HG03095 (cell line): ENCODE data around the gene PPP1R14C.
"Not testable (repeated sequence)": the region's sequence is repeated elsewhere in the genome, so short reads cannot be mapped to it uniquely, and the experiment has no call there.

Source experiments
- ATAC-seq: cut with Tn5 transposase; IDR thresholded peaks from one replicate; pipeline ENCODE4 v1.9.1; 2021; ENCODE audit warnings: moderate library complexity; ENCODE audit not compliant: unreplicated experiment

The PPP1R14C gene

DNA sequence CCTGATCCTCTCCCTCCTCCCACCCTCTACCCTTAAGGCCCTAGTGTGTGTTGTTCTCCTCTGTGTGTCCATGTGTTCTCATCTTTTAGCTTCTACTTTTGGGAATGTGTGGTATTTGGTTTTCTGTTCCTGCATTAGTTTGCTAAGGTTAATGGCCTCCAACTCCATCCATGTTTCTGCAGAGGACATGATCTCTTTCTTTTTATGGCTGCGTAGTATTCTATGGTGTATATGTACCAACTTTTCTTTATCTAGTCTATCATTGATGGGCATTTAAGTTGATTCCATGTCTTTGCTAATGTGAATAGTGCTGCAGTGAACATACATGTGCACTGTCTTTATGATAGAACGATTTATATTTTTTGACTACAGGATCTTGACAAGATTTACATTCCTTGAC, 44.6 kb downstream of the PPP1R14C start:
- ATAC-seq = not testable (repeated sequence)

GRCh38 chr6:150189122-150189521, 46.3 kb downstream of the PPP1R14C start:
- no peak for ATAC-seq

GRCh38 chr6:150191809-150192208, 49.0 kb downstream of the PPP1R14C start:
- no peak for ATAC-seq

DNA sequence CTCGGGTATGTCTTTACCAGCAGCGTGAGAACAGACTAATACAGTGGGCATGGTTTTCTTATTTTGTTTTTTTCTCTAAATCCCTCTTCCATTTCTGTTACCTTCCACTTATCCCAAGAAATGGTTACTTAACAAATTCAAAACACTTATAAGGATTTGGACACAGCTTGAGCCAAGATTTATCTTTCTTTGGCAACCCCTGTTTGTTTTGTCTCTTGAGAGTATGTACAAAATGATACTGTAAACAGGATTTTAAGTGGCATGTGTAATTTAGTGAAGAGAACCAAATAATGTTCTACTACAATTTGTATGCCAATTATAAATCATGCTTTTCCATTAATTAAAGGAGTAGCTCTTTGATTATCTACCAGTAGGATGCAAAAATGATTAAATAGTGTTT, 51.4 kb downstream of the PPP1R14C start:
- no peak for ATAC-seq

DNA sequence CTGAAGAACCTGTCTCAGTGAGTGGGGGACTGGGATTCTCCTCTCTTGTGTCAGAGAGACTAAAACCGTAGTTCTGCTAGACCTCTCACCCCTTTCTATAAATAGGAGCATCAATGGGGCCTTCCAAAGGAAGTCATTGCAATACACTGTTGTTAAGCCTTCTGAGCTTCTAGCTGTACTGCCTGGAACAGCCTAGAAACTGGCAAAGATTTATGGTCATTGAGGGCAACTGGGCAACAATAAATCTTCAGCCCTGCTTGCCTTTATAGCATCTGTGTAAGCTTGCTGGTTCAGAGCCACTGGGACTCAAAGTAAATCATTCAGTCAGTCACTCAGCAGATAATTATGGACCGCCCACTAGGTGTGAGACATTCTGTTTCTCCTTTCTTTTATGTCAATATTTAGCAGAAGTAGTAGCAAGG, 53.2 kb downstream of the PPP1R14C start:
- no peak for ATAC-seq

- no peak for ATAC-seq
Measured at GRCh38 chr6:150196942-150197745, 54.3 kb downstream of the PPP1R14C start.

DNA sequence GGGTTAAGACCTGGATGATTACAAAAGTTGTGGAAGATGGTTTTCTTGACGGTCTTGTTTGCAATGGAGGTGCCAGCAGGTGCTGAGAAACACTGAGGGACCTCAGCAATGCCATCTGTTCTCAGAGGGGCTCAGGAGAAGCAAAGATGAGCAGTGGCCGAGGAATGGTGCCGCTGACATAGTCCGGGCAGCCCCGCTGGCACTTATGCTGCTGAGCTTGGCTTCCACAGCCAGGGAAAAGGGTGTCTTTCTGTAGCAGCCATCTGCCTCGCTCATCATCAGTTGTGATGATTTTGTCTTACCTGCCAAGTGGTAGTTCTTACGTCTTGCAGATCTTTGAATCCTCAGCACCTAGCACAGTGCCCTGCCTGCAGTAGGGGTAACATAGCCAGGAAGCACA, 55.7 kb downstream of the PPP1R14C start:
- ATAC-seq = no peak

GRCh38 chr6:150199241-150199640, 56.4 kb downstream of the PPP1R14C start:
- ATAC-seq = no peak

- ATAC-seq = no peak
Measured at GRCh38 chr6:150200428-150201100, 57.7 kb downstream of the PPP1R14C start.

DNA sequence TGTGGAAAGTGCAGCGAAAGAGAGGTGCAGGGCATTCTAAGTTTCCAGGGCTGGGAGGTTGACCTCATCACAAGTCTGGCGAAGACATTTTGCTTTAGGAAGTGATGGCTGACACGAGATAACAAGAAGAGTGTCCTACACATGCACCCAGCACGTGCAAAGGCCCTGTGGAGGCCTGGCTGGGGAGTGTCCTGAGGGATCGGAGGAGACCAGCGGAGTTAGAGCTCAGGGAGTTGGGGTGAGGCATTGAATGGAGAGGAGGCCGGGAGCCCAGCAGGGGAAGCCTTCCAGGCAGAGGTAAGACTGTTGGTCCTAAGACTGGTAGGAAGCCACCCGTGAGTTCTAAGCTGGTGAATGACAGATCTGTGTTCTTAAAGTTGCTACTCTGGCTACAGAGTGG, 58.4 kb downstream of the PPP1R14C start:
- ATAC-seq = no peak

- ATAC-seq = no peak
Measured at GRCh38 chr6:150201772-150202329, 59.0 kb downstream of the PPP1R14C start.

DNA sequence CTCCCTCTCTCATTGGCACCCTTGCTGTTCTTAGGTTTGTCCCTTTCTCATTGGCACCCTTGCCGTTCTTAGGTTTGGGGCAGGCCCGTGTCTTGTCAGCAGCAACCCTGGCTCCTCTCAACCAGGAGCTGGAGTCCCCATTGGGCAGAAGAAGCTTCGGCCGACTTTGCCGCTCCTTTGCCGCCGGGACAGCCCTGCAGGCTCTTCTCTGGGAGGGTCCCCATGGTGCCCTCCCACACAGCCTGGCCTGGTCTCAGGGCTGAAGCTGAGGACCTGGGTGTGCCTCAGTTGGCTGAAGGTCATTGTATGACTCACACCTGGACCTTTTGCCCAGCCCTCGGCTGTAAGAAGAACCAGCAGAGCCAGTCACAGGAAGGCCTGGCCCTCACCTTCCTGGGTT, 59.6 kb downstream of the PPP1R14C start:
- no peak for ATAC-seq

DNA sequence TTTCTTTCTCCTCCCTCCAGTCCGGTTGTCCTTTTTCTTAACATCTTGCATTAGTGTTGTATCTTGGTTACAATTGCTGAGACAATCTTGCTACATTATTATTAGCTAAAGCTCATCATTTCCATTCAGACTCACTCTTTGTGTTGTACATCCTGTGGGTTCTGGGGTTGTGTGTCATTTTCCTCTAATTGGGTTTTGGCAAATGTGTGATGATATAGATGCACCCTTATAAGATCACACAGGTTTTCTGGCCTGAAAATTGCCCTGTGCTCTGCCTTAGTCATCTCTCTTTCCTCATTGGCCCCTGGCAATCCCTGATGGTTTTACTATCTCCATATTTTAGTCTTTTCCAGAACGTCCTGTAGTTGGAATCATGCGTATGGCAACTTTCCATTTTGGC, 60.1 kb downstream of the PPP1R14C start:
- no peak for ATAC-seq

DNA sequence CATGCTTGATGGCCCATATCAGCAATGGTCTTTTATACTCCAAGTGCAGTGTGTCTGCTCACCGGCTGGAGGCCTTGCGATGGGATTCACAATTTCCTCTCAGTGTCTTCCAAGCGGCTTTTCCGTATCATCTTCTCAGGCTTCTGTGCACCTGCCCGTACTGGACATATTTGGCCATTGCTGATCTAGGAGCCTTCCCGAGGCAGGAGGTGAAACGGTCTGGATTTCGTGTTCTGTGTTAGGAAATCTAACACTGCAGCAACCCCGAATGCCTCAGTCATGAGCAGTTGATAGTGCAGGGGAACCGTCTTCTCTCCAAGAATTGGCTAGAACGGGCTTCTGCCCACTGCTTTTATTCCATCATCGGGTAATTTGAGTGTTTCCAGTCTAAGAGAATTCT, 60.5 kb downstream of the PPP1R14C start:
- no peak for ATAC-seq

GRCh38 chr6:150203871-150204545, 61.2 kb downstream of the PPP1R14C start:
- ATAC-seq = no peak

DNA sequence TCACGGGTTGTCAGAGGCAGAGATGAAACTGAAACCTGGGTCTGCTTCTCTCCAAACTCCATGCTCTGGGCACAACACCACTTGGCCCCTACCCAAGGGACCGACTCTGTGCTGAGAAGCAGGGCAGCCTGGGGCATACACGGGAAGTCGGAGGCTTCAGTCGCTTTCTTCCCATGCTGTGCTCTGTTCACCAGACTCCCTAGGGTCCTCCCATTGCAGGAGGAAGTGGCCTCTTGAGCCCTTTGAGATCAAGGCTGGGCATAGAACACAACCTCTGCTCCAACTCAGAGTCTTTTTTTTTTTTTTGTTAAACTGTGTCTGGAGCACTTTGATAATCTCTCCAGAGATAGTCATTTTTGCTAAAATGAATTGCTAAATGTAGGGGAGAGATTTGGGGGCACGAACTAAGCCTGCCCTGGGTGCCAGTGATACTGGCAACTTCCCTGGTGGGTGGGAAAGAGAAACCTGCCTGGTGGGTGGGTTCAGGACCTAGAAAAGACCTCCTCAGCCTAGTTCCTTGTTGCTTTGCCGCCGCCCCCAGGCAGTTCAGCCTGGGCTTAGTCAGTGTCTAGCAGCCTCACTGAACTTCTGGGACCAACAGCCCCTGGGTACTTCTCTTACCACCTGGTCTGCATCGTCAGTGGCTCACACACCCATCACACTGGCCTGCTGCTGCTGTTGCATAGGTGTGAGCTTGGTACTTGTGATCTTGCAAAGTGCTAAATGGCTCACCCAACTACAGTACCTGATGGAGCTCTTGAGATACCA, 62.0 kb downstream of the PPP1R14C start:
- no peak for ATAC-seq

DNA sequence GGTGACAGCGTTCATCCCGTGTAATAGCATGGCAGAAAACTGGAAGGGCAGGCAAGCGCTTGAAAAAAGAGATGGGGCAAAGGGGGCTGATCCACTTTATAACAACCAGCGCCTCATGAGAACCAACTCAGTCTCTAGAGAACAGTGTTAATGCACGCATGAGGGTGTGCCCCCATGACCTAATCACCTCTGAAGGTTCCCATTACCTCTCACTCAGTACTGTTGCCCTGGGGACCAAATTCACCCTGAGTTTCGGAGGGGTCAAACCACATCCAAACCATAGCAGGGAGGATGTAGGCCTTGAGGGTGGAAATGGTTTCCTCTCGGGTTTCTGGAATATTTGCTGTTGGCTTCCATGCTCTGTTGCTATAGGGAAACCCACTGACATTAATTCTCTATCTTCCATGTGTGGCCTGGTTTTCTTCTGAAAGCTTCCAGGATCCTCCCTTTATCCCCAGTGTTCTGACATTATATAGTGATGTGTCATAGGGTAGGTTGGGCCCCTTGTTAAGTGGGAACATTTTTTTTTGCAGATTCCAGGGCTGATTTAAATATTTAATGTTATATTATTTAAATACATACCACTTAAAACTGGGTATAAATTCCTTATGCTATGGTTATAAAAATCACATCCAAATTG, 65.2 kb downstream of the PPP1R14C start:
- no peak for ATAC-seq

DNA sequence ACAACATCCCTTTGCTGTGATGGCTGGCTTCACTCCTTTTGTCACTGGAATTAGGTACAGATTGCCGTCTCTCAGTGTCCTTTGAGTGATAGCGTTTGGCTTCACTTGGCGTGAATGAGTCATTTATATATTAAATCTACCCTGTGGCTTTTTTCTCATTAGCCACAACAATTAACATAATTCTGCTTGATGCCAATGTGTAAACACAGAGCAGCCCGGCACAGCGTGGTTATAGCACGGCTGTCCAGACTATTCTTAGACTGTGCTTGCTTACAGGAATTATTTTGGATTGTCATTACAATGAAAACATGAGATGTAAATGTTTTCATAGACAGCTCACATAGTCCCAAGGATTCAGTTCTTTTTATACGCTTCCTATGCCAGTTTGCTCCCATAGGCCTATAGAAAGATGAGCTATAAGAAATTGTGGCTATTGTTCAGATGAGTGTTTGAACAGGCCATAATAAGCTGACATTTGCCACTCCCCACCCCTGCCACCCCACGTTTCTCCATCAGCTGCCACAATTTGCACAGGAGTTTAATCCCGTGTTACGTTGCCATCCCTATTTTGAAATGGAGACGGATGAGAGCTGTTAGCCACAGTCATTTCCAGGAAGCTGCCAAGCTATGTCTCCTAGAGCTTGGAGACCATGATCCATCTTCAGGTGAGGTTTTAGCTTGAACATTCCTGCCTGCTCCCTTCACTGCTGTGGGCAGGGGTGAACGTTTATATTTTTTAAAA, 65.9 kb downstream of the PPP1R14C start:
- ATAC-seq = no peak

- no peak for ATAC-seq
Measured at GRCh38 chr6:150209415-150209814, 66.6 kb downstream of the PPP1R14C start.
